GM06990 (cell line): Measurements from ENCODE around the gene ASB15.

Source experiments
- DNase-seq: peaks from one replicate; pipeline ENCODE4 v3.0.0-alpha.2; 2011; ENCODE audit not compliant: insufficient read length; ENCODE audit errors: extremely low read depth
- H3K27me3 ChIP-seq: replicated peaks from 2 replicates; pipeline ENCODE4 v1.6.0; 2011; ENCODE audit warnings: low read length; ENCODE audit not compliant: control insufficient read depth, insufficient read depth
- H3K36me3 ChIP-seq: 2 replicates; pipeline ENCODE4 v1.5.1; 2011; ENCODE audit warnings: low read length; ENCODE audit not compliant: control insufficient read depth, insufficient read depth
- H3K4me3 ChIP-seq: replicated peaks from 2 replicates; pipeline ENCODE4 v1.5.1; 2011; ENCODE audit warnings: low read depth, mild to moderate bottlenecking, control low read depth, low read length
- TF ChIP-seq, protein P1 (sequence below): IDR thresholded peaks from 2 replicates; pipeline ENCODE4 v1.5.1; 2011; ENCODE audit warnings: low read length, control low read depth, mild to moderate bottlenecking, inconsistent platforms; ENCODE audit not compliant: insufficient read depth, poor library complexity, severe bottlenecking

Gene ASB15

DNA sequence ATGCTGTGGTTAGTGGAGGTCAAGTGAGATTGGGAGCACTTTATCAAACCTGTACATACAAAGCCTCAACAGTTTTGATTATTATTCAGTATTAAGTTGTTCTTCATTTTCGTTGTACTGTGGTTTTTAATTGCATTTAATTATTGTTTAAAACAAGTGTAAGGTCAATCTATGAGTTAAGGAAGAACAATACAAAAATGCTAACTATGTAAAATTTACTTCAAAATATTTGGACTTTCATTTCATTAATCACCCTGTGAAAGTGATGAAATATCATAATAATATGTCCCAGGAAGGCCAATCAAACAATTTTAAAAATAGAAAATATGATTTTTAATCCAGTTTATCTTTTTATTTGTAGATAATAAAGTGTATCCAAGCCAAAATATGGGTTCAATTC is 30.4 kb upstream of the ASB15 start:
- Histone ChIP-seq H3K27me3 (no peaks in the 10 kb centered on the region), H3K36me3 (no peaks in the 10 kb centered on the region), H3K4me3 (no peak overlapping the region)
- no peak for DNase-seq
- TF ChIP-seq, protein P1, sequence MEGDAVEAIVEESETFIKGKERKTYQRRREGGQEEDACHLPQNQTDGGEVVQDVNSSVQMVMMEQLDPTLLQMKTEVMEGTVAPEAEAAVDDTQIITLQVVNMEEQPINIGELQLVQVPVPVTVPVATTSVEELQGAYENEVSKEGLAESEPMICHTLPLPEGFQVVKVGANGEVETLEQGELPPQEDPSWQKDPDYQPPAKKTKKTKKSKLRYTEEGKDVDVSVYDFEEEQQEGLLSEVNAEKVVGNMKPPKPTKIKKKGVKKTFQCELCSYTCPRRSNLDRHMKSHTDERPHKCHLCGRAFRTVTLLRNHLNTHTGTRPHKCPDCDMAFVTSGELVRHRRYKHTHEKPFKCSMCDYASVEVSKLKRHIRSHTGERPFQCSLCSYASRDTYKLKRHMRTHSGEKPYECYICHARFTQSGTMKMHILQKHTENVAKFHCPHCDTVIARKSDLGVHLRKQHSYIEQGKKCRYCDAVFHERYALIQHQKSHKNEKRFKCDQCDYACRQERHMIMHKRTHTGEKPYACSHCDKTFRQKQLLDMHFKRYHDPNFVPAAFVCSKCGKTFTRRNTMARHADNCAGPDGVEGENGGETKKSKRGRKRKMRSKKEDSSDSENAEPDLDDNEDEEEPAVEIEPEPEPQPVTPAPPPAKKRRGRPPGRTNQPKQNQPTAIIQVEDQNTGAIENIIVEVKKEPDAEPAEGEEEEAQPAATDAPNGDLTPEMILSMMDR = no peak

DNA sequence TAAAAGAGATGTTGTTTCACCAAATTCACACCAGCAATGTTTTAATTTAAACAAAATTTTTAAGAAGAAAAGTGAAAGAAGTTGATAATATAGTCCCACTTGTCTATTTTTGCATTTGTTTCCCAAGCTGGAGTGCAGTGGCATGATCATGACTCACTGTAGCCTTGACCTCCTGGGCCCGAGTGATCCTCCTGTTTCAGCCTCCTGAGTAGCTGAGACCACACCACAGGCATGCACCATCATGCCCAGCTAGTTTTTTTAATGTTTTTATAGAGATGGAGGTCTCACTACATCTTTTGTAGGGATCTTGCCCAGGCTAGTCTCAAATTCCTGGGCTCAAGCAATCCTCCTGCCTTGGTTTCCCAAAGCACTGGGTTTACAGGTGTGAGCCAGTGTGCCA is 29.9 kb upstream of the ASB15 start:
- no peaks in the 10 kb centered on the region for H3K36me3 ChIP-seq
- no peak for DNase-seq

DNA sequence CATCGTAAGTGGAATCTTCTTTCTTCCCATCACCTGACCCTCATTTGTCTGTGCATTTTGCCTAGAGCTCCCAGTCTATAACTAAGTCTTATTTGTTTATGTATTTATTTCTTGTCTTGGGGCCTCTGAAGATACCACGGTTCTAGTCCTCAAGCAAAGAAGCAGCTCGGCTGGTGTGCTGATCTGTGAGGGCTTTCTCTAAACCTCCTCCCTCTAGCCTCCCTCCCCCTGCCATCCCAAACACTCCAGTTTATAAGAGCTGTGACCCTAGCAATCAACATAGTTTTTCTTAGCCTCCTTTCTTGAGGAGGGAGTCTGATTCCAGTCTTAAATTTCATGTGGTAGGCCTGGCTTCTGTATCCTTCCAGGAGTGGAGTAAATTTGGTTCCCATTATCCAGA is 28.3 kb upstream of the ASB15 start:
- no peaks in the 10 kb centered on the region for H3K27me3 ChIP-seq
- DNase-seq = no peak
- no peaks in the 10 kb centered on the region for H3K36me3 ChIP-seq
- TF ChIP-seq, protein P1 = no peak
- H3K4me3 ChIP-seq = no peak overlapping the region

More for the DNA sequence above, 29.9 kb upstream of the ASB15 start:
- H3K27me3 ChIP-seq = no peaks in the 10 kb centered on the region
- no peak overlapping the region for H3K4me3 ChIP-seq
- TF ChIP-seq, protein P1 = no peak

DNA sequence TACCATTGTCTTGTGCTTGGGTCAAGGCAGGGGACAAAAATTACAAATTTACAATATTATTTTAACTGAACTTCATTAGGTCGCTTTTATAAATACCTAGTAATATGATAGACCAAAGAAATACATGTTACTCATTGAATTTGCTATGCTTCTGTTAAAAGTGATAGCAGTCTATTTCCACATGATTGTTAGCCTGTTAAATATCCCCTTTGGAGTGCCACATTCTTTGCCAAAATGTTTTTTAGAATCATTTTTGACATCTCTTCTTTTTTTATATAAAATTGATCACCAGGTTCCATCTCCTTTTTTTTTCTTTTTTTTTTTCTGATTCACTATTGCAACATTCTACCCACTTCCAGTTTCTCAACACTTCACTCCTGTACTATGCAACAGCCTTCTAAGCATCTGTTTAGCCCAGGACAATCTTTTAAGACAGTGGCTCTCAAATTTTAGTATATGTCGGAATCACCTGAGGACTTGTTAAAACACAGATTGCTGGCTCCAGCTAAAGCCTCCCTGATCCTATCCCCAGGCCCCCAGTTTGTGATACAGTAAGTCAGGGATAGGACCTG is 27.6 kb upstream of the ASB15 start:
- no peaks in the 10 kb centered on the region for H3K36me3 ChIP-seq
- H3K4me3 ChIP-seq = no peak overlapping the region
- no peaks in the 10 kb centered on the region for H3K27me3 ChIP-seq
- no peak for DNase-seq
- TF ChIP-seq, protein P1 = no peak

DNA sequence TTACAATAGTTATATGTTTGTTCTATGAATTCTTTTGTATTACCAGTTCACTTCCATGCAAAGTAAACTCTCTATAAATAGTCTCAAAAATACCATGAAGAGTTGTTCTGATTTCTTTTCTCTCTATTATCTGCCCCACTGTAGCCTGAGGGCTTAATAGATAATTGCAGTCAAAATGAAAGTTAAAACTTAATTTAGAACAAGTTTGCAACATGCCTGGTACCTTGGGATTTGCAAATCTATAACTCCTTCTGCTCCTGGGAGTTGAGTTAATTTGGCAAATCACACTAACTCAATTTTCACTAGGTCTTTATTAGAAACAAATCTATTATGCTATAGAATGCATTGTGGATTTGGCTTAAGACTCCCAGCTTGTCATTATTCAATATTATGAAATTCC is 22.2 kb upstream of the ASB15 start:
- no peaks in the 10 kb centered on the region for H3K36me3 ChIP-seq

More for the DNA sequence above, 22.2 kb upstream of the ASB15 start:
- Histone ChIP-seq H3K27me3 (no peaks in the 10 kb centered on the region), H3K4me3 (no peak overlapping the region)
- no peak for DNase-seq
- TF ChIP-seq, protein P1 = no peak
